Measurements from ENCODE around the gene RNU4-1. TPM values are rescaled to one million over a fixed set of nuclear protein-coding genes. Genes with fewer than 3 reads are reported as not detected.

Gene RNU4-1
- total and polyA plus RNA-seq, 2 experiments from 2014 or later = 6.0 TPM; not detected in 1

GRCh38 chr12:120321382-120322202 lies 28.6 kb upstream of the RNU4-1 start:
- Mint-ChIP-seq H3K36me3 (ENCODE audit: low read depth) (no peaks in the 10 kb centered on the region), H3K4me1 (peaks cover 10% of the 10 kb centered on the region; the same call in 2 of the 3 replicates), H3K4me3 (no peak overlapping the region), H3K9me3 (no peaks in the 10 kb centered on the region), H3K27ac (no peak overlapping the region; the same call in 1 of the 2 replicates), H3K27me3 (ENCODE audit: insufficient read depth, low read depth, poor library complexity) (peaks cover 14% of the 10 kb centered on the region)
- no peaks in the 10 kb centered on the region; the same call in 1 of the 2 replicates for H3K4me1 ChIP-seq (ENCODE audit: insufficient read depth)
- no peak for ATAC-seq
- no peaks in the 10 kb centered on the region for H4K20me1 ChIP-seq (replicated peaks; ENCODE audit: insufficient read depth)
- H3K36me3 ChIP-seq (ENCODE audit: insufficient read depth) = no peaks in the 10 kb centered on the region
- no peak for TF ChIP-seq ZNF114 (CRISPR knock-in tag; IDR thresholded peaks at IDR 0.05)
- TF ChIP-seq REST (IDR thresholded peaks at IDR 0.05; ENCODE audit: unreplicated experiment) = no peak
- no peak for TF ChIP-seq NANOG (IDR thresholded peaks at IDR 0.05; ENCODE audit: borderline replicate concordance)
- TF ChIP-seq EZH2 (IDR thresholded peaks at IDR 0.05; ENCODE audit: low read depth, unreplicated experiment) = no peak
- TF ChIP-seq ZNF331 (CRISPR knock-in tag; IDR thresholded peaks at IDR 0.05; ENCODE audit: low read depth) = no peak
- TF ChIP-seq POLR2AphosphoS5 (IDR thresholded peaks at IDR 0.05; ENCODE audit: low read depth) = no peak
- TF ChIP-seq ETS1 (IDR thresholded peaks at IDR 0.05) = no peak
- H2AFZ ChIP-seq = peak overlapping the region; percentile 28; the same call in 1 of the 2 replicates
- H3K27me3 ChIP-seq (ENCODE audit: insufficient read depth) = no peaks in the 10 kb centered on the region
- no peak for DNase-seq (ENCODE audit: low spot score)
- H3F3A ChIP-seq (replicated peaks; ENCODE audit: low read depth) = peaks cover 4% of the 10 kb centered on the region; the same call in 1 of the 2 replicates
- H3K27ac ChIP-seq (ENCODE audit: low read depth) = no peak overlapping the region
- H3K79me2 ChIP-seq (replicated peaks; ENCODE audit: insufficient read depth) = no peaks in the 10 kb centered on the region
- H3K4me3 ChIP-seq = no peak overlapping the region
- no peak overlapping the region for H3K4me2 ChIP-seq
- no peaks in the 10 kb centered on the region for H3K9me2 ChIP-seq (ENCODE audit: insufficient read depth)

GRCh38 chr12:120317224-120318105 lies 24.4 kb upstream of the RNU4-1 start:
- H3K27ac ChIP-seq (ENCODE audit: low read depth) = peak overlapping the region; percentile 11
- no peak overlapping the region; the same call in 1 of the 2 replicates for H2AFZ ChIP-seq
- DNase-seq (ENCODE audit: low spot score) (peak; percentile 100), ATAC-seq (peak; percentile 96)
- H3K27me3 Mint-ChIP-seq (ENCODE audit: insufficient read depth, low read depth, poor library complexity) = peaks cover 7% of the 10 kb centered on the region
- peaks cover 7% of the 10 kb centered on the region; the same call in 2 of the 3 replicates for H3K4me1 Mint-ChIP-seq
- no peaks in the 10 kb centered on the region for H3K9me2 ChIP-seq (ENCODE audit: insufficient read depth)
- peak overlapping the region; percentile 47 for H3K4me3 ChIP-seq
- H3K4me2 ChIP-seq = peak overlapping the region; percentile 71
- no peaks in the 10 kb centered on the region for H3K27me3 ChIP-seq (ENCODE audit: insufficient read depth)
- H3F3A ChIP-seq (replicated peaks; ENCODE audit: low read depth) = peaks cover 4% of the 10 kb centered on the region; the same call in 1 of the 2 replicates
- peak overlapping the region; percentile 85 for H3K4me3 Mint-ChIP-seq
- H3K79me2 ChIP-seq (replicated peaks; ENCODE audit: insufficient read depth) = no peaks in the 10 kb centered on the region
- no peaks in the 10 kb centered on the region for H3K36me3 Mint-ChIP-seq (ENCODE audit: low read depth)
- no peaks in the 10 kb centered on the region for H4K20me1 ChIP-seq (replicated peaks; ENCODE audit: insufficient read depth)
- H3K9me3 Mint-ChIP-seq = no peaks in the 10 kb centered on the region
- H3K4me1 ChIP-seq (ENCODE audit: insufficient read depth) = no peaks in the 10 kb centered on the region; the same call in 1 of the 2 replicates
- H3K27ac Mint-ChIP-seq = peak overlapping the region; percentile 93
- H3K36me3 ChIP-seq (ENCODE audit: insufficient read depth) = no peaks in the 10 kb centered on the region
- no peak for TF ChIP-seq ZNF462 (CRISPR knock-in tag; IDR thresholded peaks at IDR 0.05)

Data from GM23338 (cell line).